Astrocyte (in vitro differentiated cells and primary cell): Measurements from ENCODE around the gene PFKFB2. TPM values are rescaled to one million over a fixed set of nuclear protein-coding genes. Genes with fewer than 3 reads are reported as not detected.

Experiments
- DNase-seq: peaks from one replicate; pipeline ENCODE4 v3.0.0-alpha.2; 2010; ENCODE audit warnings: low read depth
- FAIRE-seq: peaks from 2 replicates; lab custom pipeline; 2011; peaks lifted over from hg19 to GRCh38; lab: Jason Lieb, UNC
- H2AFZ ChIP-seq: 2 replicates; pipeline ENCODE4 v1.6.0; 2012; ENCODE audit warnings: low read depth, low read length, inconsistent platforms
- H3K27ac ChIP-seq: 2 replicates; pipeline ENCODE4 v1.5.1; 2011; ENCODE audit warnings: low read depth, low read length, inconsistent platforms
- H3K27me3 ChIP-seq: 2 replicates; pipeline ENCODE4 v1.6.0; 2011; ENCODE audit warnings: low read length, inconsistent platforms; ENCODE audit not compliant: insufficient read depth
- H3K36me3 ChIP-seq: 2 replicates; pipeline ENCODE4 v1.5.1; 2011; ENCODE audit warnings: low read length, inconsistent platforms; ENCODE audit not compliant: insufficient read depth
- H3K4me1 ChIP-seq: 2 replicates; pipeline ENCODE4 v1.5.1; 2011; ENCODE audit warnings: low read length, inconsistent platforms; ENCODE audit not compliant: insufficient read depth
- H3K4me2 ChIP-seq: 2 replicates; pipeline ENCODE4 v1.6.0; 2012; ENCODE audit warnings: low read length, inconsistent platforms
- H3K4me3 ChIP-seq: 2 replicates; pipeline ENCODE4 v1.5.1; 2011; ENCODE audit warnings: low read depth, mild to moderate bottlenecking, low read length, inconsistent platforms; ENCODE audit not compliant: insufficient read depth
- H3K79me2 ChIP-seq: 2 replicates; pipeline ENCODE4 v1.6.0; 2012; ENCODE audit warnings: mild to moderate bottlenecking, low read length, inconsistent platforms; ENCODE audit not compliant: insufficient read depth
- H3K9ac ChIP-seq: 2 replicates; pipeline ENCODE4 v1.6.0; 2012; ENCODE audit warnings: mild to moderate bottlenecking, low read length, inconsistent platforms
- H3K9me3 ChIP-seq: 2 replicates; pipeline ENCODE4 v1.5.1; 2012; ENCODE audit warnings: low read depth, mild to moderate bottlenecking, low read length, inconsistent platforms; ENCODE audit not compliant: insufficient read depth
- H4K20me1 ChIP-seq: 2 replicates; pipeline ENCODE4 v1.6.0; 2012; ENCODE audit warnings: low read length, inconsistent platforms; ENCODE audit not compliant: insufficient read depth
- H3K27ac Mint-ChIP-seq: one replicate; pipeline ENCODE4 v1.8.0; 2021; ENCODE audit warnings: mild to moderate bottlenecking, mixed read lengths; ENCODE audit not compliant: unreplicated experiment
- H3K27me3 Mint-ChIP-seq: one replicate; pipeline ENCODE4 v1.8.0; 2021; ENCODE audit warnings: low read depth, mixed read lengths; ENCODE audit not compliant: unreplicated experiment
- H3K36me3 Mint-ChIP-seq: one replicate; pipeline ENCODE4 v1.8.0; 2021; ENCODE audit warnings: low read depth, mixed read lengths; ENCODE audit not compliant: unreplicated experiment
- H3K4me1 Mint-ChIP-seq: one replicate; pipeline ENCODE4 v1.8.0; 2021; ENCODE audit warnings: low read depth, mixed read lengths; ENCODE audit not compliant: unreplicated experiment
- H3K4me3 Mint-ChIP-seq: one replicate; pipeline ENCODE4 v1.8.0; 2021; ENCODE audit warnings: mild to moderate bottlenecking, moderate library complexity, mixed read lengths; ENCODE audit not compliant: unreplicated experiment
- H3K9me3 Mint-ChIP-seq: one replicate; pipeline ENCODE4 v1.8.0; 2021; ENCODE audit warnings: mild to moderate bottlenecking, mixed read lengths; ENCODE audit not compliant: unreplicated experiment
- EZH2 ChIP-seq: IDR thresholded peaks from 2 replicates; pipeline ENCODE4 v1.6.1; 2012; ENCODE audit warnings: mild to moderate bottlenecking, low read length, inconsistent platforms; ENCODE audit not compliant: insufficient read depth
- total RNA-seq: library from RNA; stranded (reverse); gene quantifications from 2 replicates; pipeline ENCODE4 v1.2.1, GENCODE V29; 2021
- TF ChIP-seq, protein P1 (sequence below): IDR thresholded peaks from 2 replicates; pipeline ENCODE4 v1.5.1; 2011; ENCODE audit warnings: low read depth, mild to moderate bottlenecking, inconsistent platforms, low read length, moderate library complexity; ENCODE audit not compliant: insufficient read depth

PFKFB2 gene
- total RNA-seq, 1 donor from 2014 or later, result 6.2 TPM

DNA sequence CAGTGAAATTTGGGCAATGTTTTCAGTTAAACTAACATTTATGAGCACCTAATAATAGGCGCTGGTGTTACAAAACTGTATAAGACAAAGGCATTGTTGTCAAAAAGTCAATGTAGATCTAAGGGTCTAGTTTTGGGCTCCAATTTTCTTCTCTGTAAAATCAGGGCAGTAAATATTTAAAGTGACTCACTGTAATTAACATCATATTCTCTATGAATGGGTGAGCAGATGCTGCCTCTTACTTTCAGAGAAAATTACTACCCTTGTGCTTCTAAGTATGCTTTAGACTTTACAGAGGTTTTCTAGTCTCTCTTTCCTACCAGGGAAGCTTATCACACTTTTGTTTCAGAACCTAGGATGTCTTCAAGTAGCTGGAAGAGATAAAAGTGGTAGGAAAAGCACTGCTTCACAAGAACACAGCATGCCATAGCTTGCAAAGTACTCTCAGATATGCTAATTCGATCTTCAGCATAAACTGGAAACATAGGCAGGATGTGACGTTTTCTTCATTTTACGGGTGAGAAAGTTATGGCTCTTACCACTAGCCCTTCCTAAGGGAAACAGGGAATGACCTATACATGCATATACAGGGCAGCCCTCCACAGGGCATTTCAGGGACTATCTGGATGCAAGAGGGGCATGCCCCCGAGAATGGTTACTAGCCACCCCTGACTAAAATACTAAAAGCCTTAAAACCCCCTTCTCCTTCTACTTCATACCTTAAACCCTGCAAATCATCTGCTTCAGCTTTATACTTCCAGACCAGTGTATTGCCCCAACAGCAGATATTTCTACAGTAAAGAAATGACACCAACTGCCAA is 23.2 kb upstream of the PFKFB2 start:
- Mint-ChIP-seq H3K9me3 (no peaks in the 10 kb centered on the region), H3K36me3 (no peaks in the 10 kb centered on the region), H3K4me3 (no peak overlapping the region), H3K27me3 (no peaks in the 10 kb centered on the region), H3K4me1 (peaks cover 28% of the 10 kb centered on the region), H3K27ac (no peak overlapping the region)
- Histone ChIP-seq H3K4me1 (peaks cover 28% of the 10 kb centered on the region), H3K36me3 (no peaks in the 10 kb centered on the region), H3K4me3 (no peak overlapping the region), H4K20me1 (no peaks in the 10 kb centered on the region), H3K79me2 (no peaks in the 10 kb centered on the region), H3K27me3 (no peaks in the 10 kb centered on the region), H3K4me2 (no peak overlapping the region), H3K9me3 (no peaks in the 10 kb centered on the region), H3K9ac (no peak overlapping the region), H2AFZ (no peak overlapping the region), H3K27ac (no peak overlapping the region)
- no peak for FAIRE-seq
- no peak for DNase-seq
- TF ChIP-seq, protein P1, sequence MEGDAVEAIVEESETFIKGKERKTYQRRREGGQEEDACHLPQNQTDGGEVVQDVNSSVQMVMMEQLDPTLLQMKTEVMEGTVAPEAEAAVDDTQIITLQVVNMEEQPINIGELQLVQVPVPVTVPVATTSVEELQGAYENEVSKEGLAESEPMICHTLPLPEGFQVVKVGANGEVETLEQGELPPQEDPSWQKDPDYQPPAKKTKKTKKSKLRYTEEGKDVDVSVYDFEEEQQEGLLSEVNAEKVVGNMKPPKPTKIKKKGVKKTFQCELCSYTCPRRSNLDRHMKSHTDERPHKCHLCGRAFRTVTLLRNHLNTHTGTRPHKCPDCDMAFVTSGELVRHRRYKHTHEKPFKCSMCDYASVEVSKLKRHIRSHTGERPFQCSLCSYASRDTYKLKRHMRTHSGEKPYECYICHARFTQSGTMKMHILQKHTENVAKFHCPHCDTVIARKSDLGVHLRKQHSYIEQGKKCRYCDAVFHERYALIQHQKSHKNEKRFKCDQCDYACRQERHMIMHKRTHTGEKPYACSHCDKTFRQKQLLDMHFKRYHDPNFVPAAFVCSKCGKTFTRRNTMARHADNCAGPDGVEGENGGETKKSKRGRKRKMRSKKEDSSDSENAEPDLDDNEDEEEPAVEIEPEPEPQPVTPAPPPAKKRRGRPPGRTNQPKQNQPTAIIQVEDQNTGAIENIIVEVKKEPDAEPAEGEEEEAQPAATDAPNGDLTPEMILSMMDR, result no peak
- no peak for TF ChIP-seq EZH2

DNA sequence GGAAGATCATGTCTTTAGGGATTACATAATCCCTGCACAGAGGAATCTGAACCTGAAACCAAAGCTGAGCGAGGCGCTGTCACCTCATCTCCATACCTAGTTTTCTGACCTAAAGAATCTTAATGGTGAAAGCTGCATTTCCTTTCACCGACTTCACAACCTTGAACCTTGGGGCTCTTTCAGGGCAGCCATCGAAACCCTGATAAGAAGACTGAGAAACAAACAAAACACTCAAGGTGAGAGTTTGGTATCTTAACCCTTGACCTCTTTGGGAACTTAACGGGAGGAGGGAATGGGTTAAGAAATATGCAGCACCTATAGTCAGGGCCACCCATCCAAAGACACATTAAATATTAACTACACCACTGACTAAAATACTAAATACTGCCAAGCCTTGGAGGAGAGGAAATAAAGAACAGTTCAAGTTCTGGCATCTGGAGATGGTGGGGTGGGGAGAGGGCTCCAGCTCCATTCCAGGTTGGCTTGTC is 22.5 kb upstream of the PFKFB2 start:
- Histone ChIP-seq H3K27me3 (no peaks in the 10 kb centered on the region), H3K9me3 (no peaks in the 10 kb centered on the region), H2AFZ (no peak overlapping the region), H3K4me1 (peaks cover 26% of the 10 kb centered on the region), H3K4me2 (no peak overlapping the region), H3K27ac (no peak overlapping the region), H3K9ac (no peak overlapping the region), H4K20me1 (no peaks in the 10 kb centered on the region), H3K79me2 (no peaks in the 10 kb centered on the region), H3K36me3 (no peaks in the 10 kb centered on the region), H3K4me3 (no peak overlapping the region)
- H3K4me3 Mint-ChIP-seq, result no peak overlapping the region
- no peak overlapping the region for H3K27ac Mint-ChIP-seq
- FAIRE-seq (no peak), DNase-seq (no peak)
- H3K27me3 Mint-ChIP-seq, result no peaks in the 10 kb centered on the region
- TF ChIP-seq, protein P1, result no peak
- no peak for TF ChIP-seq EZH2
- H3K9me3 Mint-ChIP-seq, result no peaks in the 10 kb centered on the region
- peaks cover 22% of the 10 kb centered on the region for H3K4me1 Mint-ChIP-seq
- H3K36me3 Mint-ChIP-seq, result no peaks in the 10 kb centered on the region

DNA sequence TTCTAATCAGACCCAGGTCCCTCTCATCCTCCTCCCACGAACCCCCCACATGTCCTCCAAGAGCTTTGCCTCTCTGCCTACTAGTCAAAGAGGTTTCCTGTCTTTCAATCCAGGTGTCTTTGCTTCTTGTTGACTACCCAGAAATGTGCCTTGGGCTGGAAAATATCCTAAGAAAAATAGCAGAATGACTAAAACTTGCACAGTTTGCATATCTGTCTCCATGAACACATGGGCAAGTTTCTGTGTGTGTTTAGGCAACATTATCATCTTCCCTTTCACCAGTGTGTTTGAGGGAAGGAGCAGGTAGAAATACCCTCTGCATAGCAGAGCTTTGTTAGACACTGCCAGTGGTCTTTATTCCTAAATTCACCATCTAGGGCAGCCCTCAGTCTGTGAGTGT is 22.1 kb upstream of the PFKFB2 start:
- Histone ChIP-seq H4K20me1 (no peaks in the 10 kb centered on the region), H3K36me3 (no peaks in the 10 kb centered on the region), H2AFZ (no peak overlapping the region), H3K79me2 (no peaks in the 10 kb centered on the region), H3K27ac (no peak overlapping the region), H3K4me1 (peaks cover 22% of the 10 kb centered on the region), H3K9me3 (no peaks in the 10 kb centered on the region), H3K9ac (no peak overlapping the region), H3K4me3 (no peak overlapping the region), H3K4me2 (no peak overlapping the region), H3K27me3 (no peaks in the 10 kb centered on the region)
- DNase-seq (no peak), FAIRE-seq (no peak)
- TF ChIP-seq EZH2, result no peak
- TF ChIP-seq, protein P1, result no peak
- peaks cover 19% of the 10 kb centered on the region for H3K4me1 Mint-ChIP-seq
- H3K27me3 Mint-ChIP-seq, result no peaks in the 10 kb centered on the region
- H3K27ac Mint-ChIP-seq, result no peak overlapping the region
- no peak overlapping the region for H3K4me3 Mint-ChIP-seq
- H3K9me3 Mint-ChIP-seq, result no peaks in the 10 kb centered on the region
- no peaks in the 10 kb centered on the region for H3K36me3 Mint-ChIP-seq
